ENCODE data around the gene GIGYF1. TPM values are rescaled to one million over a fixed set of nuclear protein-coding genes. Genes with fewer than 3 reads are reported as not detected.

Gene GIGYF1
- total and polyA plus RNA-seq, 2 donors (not counting 3 experiments of a cell fraction or from before 2014, with no cell fraction given): 13.6 to 46.3 TPM

DNA sequence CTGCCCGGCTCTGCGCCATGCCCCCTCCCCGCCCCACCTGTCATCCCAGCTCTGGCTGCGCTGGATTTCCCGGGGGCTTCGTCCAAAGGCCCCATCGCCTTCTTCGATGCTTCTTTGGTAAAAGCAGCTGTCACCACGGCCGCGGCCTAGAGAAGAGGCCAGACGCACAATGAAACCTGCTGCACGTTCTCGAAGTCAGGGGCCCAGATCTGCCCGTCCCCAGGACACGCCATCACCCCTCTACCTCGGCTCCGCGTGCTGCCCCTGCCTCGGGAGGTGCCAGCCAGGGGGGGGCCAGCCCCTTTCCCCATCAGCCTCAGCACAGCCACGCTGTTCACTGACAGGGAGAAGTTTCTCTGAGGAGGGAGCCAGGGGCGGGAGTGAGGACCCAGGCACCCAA is 6.8 kb downstream of the GIGYF1 start:
- H3K9me3 ChIP-seq (replicated peaks; ENCODE audit: control insufficient read depth, insufficient read depth, low read length): no peaks in the 10 kb centered on the region
- H4K20me1 ChIP-seq (replicated peaks; ENCODE audit: control insufficient read depth, extremely low read depth, insufficient read depth, low read length): peaks cover 2% of the 10 kb centered on the region
- peaks cover 6% of the 10 kb centered on the region for H3K4me1 ChIP-seq (ENCODE audit: control insufficient read depth, extremely low read depth, insufficient read depth, low read length)
- H3K4me2 ChIP-seq (ENCODE audit: insufficient read depth, low read length): no peak overlapping the region
- CTCF ChIA-PET: no interaction called here
- no peak for DNase-seq (ENCODE audit: low read depth, low spot score)
- POLR2A ChIA-PET: no interaction called here
- TF ChIP-seq MYC (IDR thresholded peaks at IDR 0.05; ENCODE audit: low read depth, low read length) (no peak), FOS (IDR thresholded peaks at IDR 0.05; ENCODE audit: borderline replicate concordance, insufficient read depth, low read length) (no peak), EZH2 (IDR thresholded peaks at IDR 0.05; ENCODE audit: borderline replicate concordance, low read depth, low read length, severe bottlenecking) (no peak), POLR2AphosphoS5 (IDR thresholded peaks at IDR 0.05; ENCODE audit: insufficient read depth, low read depth, low read length) (no peak)
- FAIRE-seq: no peak
- no peak overlapping the region for H3K4me3 ChIP-seq (replicated peaks in 1 of 3; ENCODE audit: insufficient read depth in 1 of 3, low read depth in 1 of 3, low read length in 3 of 3)
- H3K27me3 ChIP-seq (ENCODE audit: control insufficient read depth in 2 of 2, insufficient read depth in 2 of 2, low read length in 2 of 2): no peaks in the 10 kb centered on the region
- H3K36me3 ChIP-seq (ENCODE audit: control insufficient read depth in 2 of 2, extremely low read depth in 1 of 2, insufficient read depth in 2 of 2, low read length in 2 of 2): peaks cover 7 to 57% of the 10 kb centered on the region in 2 experiments
- H3K9ac ChIP-seq (replicated peaks; ENCODE audit: extremely low read depth, insufficient read depth, low read length): no peak overlapping the region
- H2AFZ ChIP-seq (ENCODE audit: low read depth, low read length): no peak overlapping the region
- peaks cover 34% of the 10 kb centered on the region for H3K79me2 ChIP-seq (ENCODE audit: control insufficient read depth, insufficient read depth, low read length)
- H3K9me1 ChIP-seq (replicated peaks; ENCODE audit: control insufficient read depth, extremely low read depth, insufficient read depth, low read length): no peaks in the 10 kb centered on the region
- BruUV-seq (replicated peaks): no TSS peak
- dilution Hi-C loops (cut with MboI; ENCODE audit: extremely low pct_ligation_motif_present, low sequenced_read_pairs) (no loop called here), intact Hi-C loops (cut with micrococcal nuclease) (no loop called here)
- no peak overlapping the region for H3K27ac ChIP-seq (ENCODE audit: insufficient read depth, low read depth, low read length)

- H3K4me2 ChIP-seq (ENCODE audit: insufficient read depth, low read length): no peak overlapping the region
- dilution Hi-C loops (cut with MboI; ENCODE audit: extremely low pct_ligation_motif_present, low sequenced_read_pairs): no loop called here
- POLR2A ChIA-PET: no interaction called here
Measured at GRCh38 chr7:100686822-100687211, 7.2 kb downstream of the GIGYF1 start.

More at GRCh38 chr7:100686822-100687211, 7.2 kb downstream of the GIGYF1 start:
- Histone ChIP-seq H3K9ac (replicated peaks; ENCODE audit: extremely low read depth, insufficient read depth, low read length) (no peak overlapping the region), H3K4me1 (ENCODE audit: control insufficient read depth, extremely low read depth, insufficient read depth, low read length) (peaks cover 1% of the 10 kb centered on the region), H3K27ac (ENCODE audit: insufficient read depth, low read depth, low read length) (no peak overlapping the region), H3K9me3 (replicated peaks; ENCODE audit: control insufficient read depth, insufficient read depth, low read length) (no peaks in the 10 kb centered on the region), H3K4me3 (replicated peaks in 1 of 3; ENCODE audit: insufficient read depth in 1 of 3, low read depth in 1 of 3, low read length in 3 of 3) (no peak overlapping the region), H4K20me1 (replicated peaks; ENCODE audit: control insufficient read depth, extremely low read depth, insufficient read depth, low read length) (peaks cover 2% of the 10 kb centered on the region), H3K79me2 (ENCODE audit: control insufficient read depth, insufficient read depth, low read length) (peaks cover 29% of the 10 kb centered on the region), H3K27me3 (ENCODE audit: control insufficient read depth in 2 of 2, insufficient read depth in 2 of 2, low read length in 2 of 2) (no peaks in the 10 kb centered on the region), H2AFZ (ENCODE audit: low read depth, low read length) (no peak overlapping the region), H3K36me3 (ENCODE audit: control insufficient read depth in 2 of 2, extremely low read depth in 1 of 2, insufficient read depth in 2 of 2, low read length in 2 of 2) (peaks cover 7 to 62% of the 10 kb centered on the region in 2 experiments), H3K9me1 (replicated peaks; ENCODE audit: control insufficient read depth, extremely low read depth, insufficient read depth, low read length) (no peaks in the 10 kb centered on the region)
- no peak for FAIRE-seq
- BruUV-seq (replicated peaks): no TSS peak
- CTCF ChIA-PET: no interaction called here
- no peak for DNase-seq (ENCODE audit: low read depth, low spot score)
- intact Hi-C loops (cut with micrococcal nuclease): no loop called here
- TF ChIP-seq JUN (IDR thresholded peaks at IDR 0.05; ENCODE audit: borderline replicate concordance, insufficient read depth, insufficient read length, low read depth): no peak
- no peak for TF ChIP-seq GATA2 (IDR thresholded peaks at IDR 0.05; ENCODE audit: insufficient read depth, insufficient read length, low read depth, low read length)
- TF ChIP-seq POLR2AphosphoS5 (IDR thresholded peaks at IDR 0.05; ENCODE audit: insufficient read depth, low read depth, low read length): no peak
- no peak for TF ChIP-seq CTCF (IDR thresholded peaks at IDR 0.05; ENCODE audit: extremely low read depth in 1 of 2, insufficient read depth in 1 of 2, low read depth in 1 of 2, low read length in 2 of 2)
- TF ChIP-seq FOS (IDR thresholded peaks at IDR 0.05; ENCODE audit: borderline replicate concordance, insufficient read depth, low read length): no peak
- TF ChIP-seq MYC (IDR thresholded peaks at IDR 0.05; ENCODE audit: low read depth, low read length): no peak
- TF ChIP-seq POLR2A (IDR thresholded peaks at IDR 0.05; ENCODE audit: low read depth, low read length): no peak
- TF ChIP-seq EZH2 (IDR thresholded peaks at IDR 0.05; ENCODE audit: borderline replicate concordance, low read depth, low read length, severe bottlenecking): no peak
- TF ChIP-seq MAX (IDR thresholded peaks at IDR 0.05; ENCODE audit: insufficient read depth, insufficient read length): no peak

All from endothelial cell of umbilical vein (primary cell).